WERI-Rb-1 (cell line): ENCODE data around the gene ETS2.

Experiments
- DNase-seq: peaks from one replicate; pipeline ENCODE4 v3.0.0-alpha.2; 2020
- H3K27ac ChIP-seq: fragments of 250-450 bp; sonication (Bioruptor Pico); 2 replicates; pipeline ENCODE4 v1.5.1; 2020; ENCODE audit warnings: mild to moderate bottlenecking, moderate library complexity
- H3K27me3 ChIP-seq: fragments of 250-450 bp; sonication (Bioruptor Pico); 2 replicates; pipeline ENCODE4 v1.5.1; 2021; ENCODE audit warnings: mild to moderate bottlenecking, low read depth, moderate library complexity; ENCODE audit not compliant: insufficient read depth, severe bottlenecking
- H3K36me3 ChIP-seq: fragments of 250-450 bp; sonication (Bioruptor Pico); 2 replicates; pipeline ENCODE4 v1.5.1; 2020; ENCODE audit warnings: mild to moderate bottlenecking, moderate library complexity
- H3K4me3 ChIP-seq: 2 replicates; pipeline ENCODE4 v1.5.1; 2011; ENCODE audit warnings: low read depth, mild to moderate bottlenecking, control low read depth, low read length
- H3K9me3 ChIP-seq: fragments of 250-450 bp; sonication (Bioruptor Pico); 2 replicates; pipeline ENCODE4 v1.5.1; 2021; ENCODE audit warnings: mild to moderate bottlenecking, moderate library complexity; ENCODE audit not compliant: severe bottlenecking
- TF ChIP-seq, protein P1 (sequence below): IDR thresholded peaks from 2 replicates; pipeline ENCODE4 v1.5.1; 2011; ENCODE audit warnings: low read depth, mild to moderate bottlenecking, control low read depth, inconsistent platforms, low read length

The ETS2 gene

DNA sequence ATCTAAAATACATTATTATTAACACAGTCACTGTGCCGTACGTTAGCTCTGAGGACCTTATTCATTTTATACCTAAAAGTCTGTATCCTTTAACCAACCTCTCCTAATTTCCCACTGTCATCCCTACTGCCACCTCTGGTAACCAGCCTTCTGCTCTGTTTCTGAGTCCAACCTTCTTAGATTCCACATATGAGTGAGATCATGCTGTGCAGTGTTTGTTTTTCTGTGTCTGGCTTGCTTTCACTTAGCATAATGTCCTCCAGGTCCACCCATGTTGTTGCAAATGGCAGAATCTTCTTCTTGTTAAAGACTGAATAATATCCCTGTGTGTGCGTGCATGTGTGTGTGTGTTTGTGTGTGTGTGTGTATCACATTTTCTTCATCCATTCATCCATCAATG, 64.2 kb downstream of the ETS2 start:
- no peak for DNase-seq
- no peaks in the 10 kb centered on the region for H3K9me3 ChIP-seq
- H3K27me3 ChIP-seq = no peaks in the 10 kb centered on the region
- no peak overlapping the region for H3K27ac ChIP-seq
- H3K36me3 ChIP-seq = no peaks in the 10 kb centered on the region
- H3K4me3 ChIP-seq = no peak overlapping the region
- TF ChIP-seq, protein P1, sequence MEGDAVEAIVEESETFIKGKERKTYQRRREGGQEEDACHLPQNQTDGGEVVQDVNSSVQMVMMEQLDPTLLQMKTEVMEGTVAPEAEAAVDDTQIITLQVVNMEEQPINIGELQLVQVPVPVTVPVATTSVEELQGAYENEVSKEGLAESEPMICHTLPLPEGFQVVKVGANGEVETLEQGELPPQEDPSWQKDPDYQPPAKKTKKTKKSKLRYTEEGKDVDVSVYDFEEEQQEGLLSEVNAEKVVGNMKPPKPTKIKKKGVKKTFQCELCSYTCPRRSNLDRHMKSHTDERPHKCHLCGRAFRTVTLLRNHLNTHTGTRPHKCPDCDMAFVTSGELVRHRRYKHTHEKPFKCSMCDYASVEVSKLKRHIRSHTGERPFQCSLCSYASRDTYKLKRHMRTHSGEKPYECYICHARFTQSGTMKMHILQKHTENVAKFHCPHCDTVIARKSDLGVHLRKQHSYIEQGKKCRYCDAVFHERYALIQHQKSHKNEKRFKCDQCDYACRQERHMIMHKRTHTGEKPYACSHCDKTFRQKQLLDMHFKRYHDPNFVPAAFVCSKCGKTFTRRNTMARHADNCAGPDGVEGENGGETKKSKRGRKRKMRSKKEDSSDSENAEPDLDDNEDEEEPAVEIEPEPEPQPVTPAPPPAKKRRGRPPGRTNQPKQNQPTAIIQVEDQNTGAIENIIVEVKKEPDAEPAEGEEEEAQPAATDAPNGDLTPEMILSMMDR = no peak
